GM12878 (cell line): ENCODE data around the gene ENOX2. TPM values are rescaled to one million over a fixed set of nuclear protein-coding genes. Genes with fewer than 3 reads are reported as not detected.

Experiments used
- ATAC-seq: fragments of 200-7000 bp; cut with Tn5 transposase; 3 replicates; pipeline ENCODE4 v1.9.1; 2020; ENCODE audit warnings: mild to moderate bottlenecking, moderate library complexity
- BruUV-seq: library from RNA; stranded (reverse); fragments of 400-500 nt; replicated peaks from 2 replicates; lab custom pipeline; 2021; lab: Mats Ljungman, UMichigan
- CTCF ChIA-PET: fragments of 300-600 bp; sonication (Branson Sonifier 250); formaldehyde crosslinking; extraction: SDS; loops from one replicate; lab custom pipeline; 2021; ENCODE audit warnings: inconsistent platforms; lab: Yijun Ruan, JAX
- POLR2A ChIA-PET: fragments of 350-600 bp; formaldehyde crosslinking; extraction: SDS; loops from one replicate; lab custom pipeline; 2021; ENCODE audit warnings: inconsistent platforms; lab: Charles Lee
- RAD21 ChIA-PET: fragments of 300-600 bp; sonication (Branson Sonifier 250); formaldehyde crosslinking; loops from one replicate; lab custom pipeline; 2023; ENCODE audit warnings: antibody characterized with exemption; ENCODE audit not compliant: unreplicated experiment; lab: Charles Lee
- SMC1A ChIA-PET: fragments of 300-600 bp; sonication (Branson Sonifier 250); formaldehyde crosslinking; loops from one replicate; lab custom pipeline; 2023; ENCODE audit not compliant: unreplicated experiment, uncharacterized antibody; lab: Charles Lee
- DNase-seq: peaks from one replicate; pipeline ENCODE4 v3.0.0-alpha.2; 2011; ENCODE audit warnings: low read depth, low spot score
- FAIRE-seq: peaks from 3 replicates; lab custom pipeline; 2011; peaks lifted over from hg19 to GRCh38; lab: Jason Lieb, UNC
- H2AFZ ChIP-seq: 2 replicates; pipeline ENCODE4 v1.6.0; 2011; ENCODE audit warnings: low read depth, low read length, control low read depth; ENCODE audit not compliant: control insufficient read depth
- H3K27ac ChIP-seq: 2 replicates; pipeline ENCODE4 v1.5.1; 2011; ENCODE audit warnings: control low read depth; ENCODE audit not compliant: control insufficient read depth, insufficient read depth
- H3K27me3 ChIP-seq, 2 experiments: replicated peaks in 1 of 2; 2 replicates each; pipeline versions ENCODE4 v1.6.0 to v1.6.1; 2011; ENCODE audit warnings: low read length in 1 of 2; ENCODE audit not compliant: control insufficient read depth in 2 of 2, insufficient read depth in 2 of 2
- H3K36me3 ChIP-seq, 2 experiments: 2 replicates each; pipeline ENCODE4 v1.5.1; 2011; ENCODE audit warnings: low read length in 1 of 2; ENCODE audit not compliant: control insufficient read depth in 2 of 2, insufficient read depth in 2 of 2
- H3K4me1 ChIP-seq: 2 replicates; pipeline ENCODE4 v1.6.1; 2011; ENCODE audit warnings: mild to moderate bottlenecking, low read length, moderate library complexity, mixed read lengths; ENCODE audit not compliant: control insufficient read depth, insufficient read depth
- H3K4me2 ChIP-seq: 2 replicates; pipeline ENCODE4 v1.6.0; 2011; ENCODE audit warnings: control low read depth; ENCODE audit not compliant: control insufficient read depth, insufficient read depth
- H3K4me3 ChIP-seq: fragments of 200-600 bp; sonication (generic); 2 replicates; pipeline ENCODE4 v1.5.1; 2016
- H3K79me2 ChIP-seq: 2 replicates; pipeline ENCODE4 v1.6.0; 2011; ENCODE audit warnings: low read length; ENCODE audit not compliant: control insufficient read depth, insufficient read depth
- H3K9ac ChIP-seq: 2 replicates; pipeline ENCODE4 v1.8.0; 2011; ENCODE audit warnings: low read length, control low read depth, mixed read lengths; ENCODE audit not compliant: control insufficient read depth, insufficient read depth
- H3K9me3 ChIP-seq: replicated peaks from 3 replicates; pipeline ENCODE4 v1.5.1; 2011; ENCODE audit warnings: mild to moderate bottlenecking, low read length; ENCODE audit not compliant: control insufficient read depth, insufficient read depth
- H4K20me1 ChIP-seq: 2 replicates; pipeline ENCODE4 v1.6.0; 2011; ENCODE audit not compliant: control insufficient read depth, insufficient read depth
- ATF3 ChIP-seq: IDR thresholded peaks from 2 replicates; pipeline ENCODE4 v1.6.1; 2011; ENCODE audit warnings: low read depth, mild to moderate bottlenecking, low read length, moderate library complexity, borderline replicate concordance; ENCODE audit errors: extremely low read depth
- BCLAF1 ChIP-seq: fragments of 450-650 bp; IDR thresholded peaks from 2 replicates; pipeline ENCODE4 v1.6.1; 2017; ENCODE audit warnings: antibody characterized with exemption, mild to moderate bottlenecking, moderate library complexity
- ESRRA ChIP-seq: IDR thresholded peaks from 2 replicates; pipeline ENCODE4 v1.6.1; 2012; ENCODE audit warnings: mild to moderate bottlenecking, low read length, improper control_type of control experiment
- HDGF ChIP-seq: fragments of 450-650 bp; IDR thresholded peaks from 2 replicates; pipeline ENCODE4 v1.6.1; 2016; ENCODE audit warnings: antibody characterized with exemption
- NBN ChIP-seq: fragments of 450-650 bp; IDR thresholded peaks from 2 replicates; pipeline ENCODE4 v1.6.1; 2016
- NFIC ChIP-seq: IDR thresholded peaks from 2 replicates; pipeline ENCODE4 v1.6.1; 2012; ENCODE audit warnings: low read depth, mild to moderate bottlenecking, inconsistent platforms, low read length, moderate library complexity
- NR2F1 ChIP-seq: fragments of 450-650 bp; conservative IDR thresholded peaks from 2 replicates; pipeline ENCODE4 v1.6.1; 2017; ENCODE audit warnings: mild to moderate bottlenecking
- POLR2A ChIP-seq: IDR thresholded peaks from 2 replicates; pipeline ENCODE4 v1.6.1; 2011; ENCODE audit warnings: low read depth, mild to moderate bottlenecking, low read length
- RAD51 ChIP-seq: fragments of 450-650 bp; IDR thresholded peaks from 2 replicates; pipeline ENCODE4 v1.6.1; 2016; ENCODE audit warnings: moderate library complexity, mild to moderate bottlenecking, inconsistent platforms
- SMAD5 ChIP-seq: IDR thresholded peaks from 2 replicates; pipeline ENCODE4 v1.6.1; 2016; ENCODE audit warnings: antibody characterized with exemption, low read depth
- TCF12 ChIP-seq: IDR thresholded peaks from 2 replicates; pipeline ENCODE4 v1.6.1; 2011; ENCODE audit warnings: low read depth, mild to moderate bottlenecking, low read length
- YY1 ChIP-seq: IDR thresholded peaks from 2 replicates; pipeline ENCODE4 v1.6.1; 2011; ENCODE audit warnings: low read depth, mild to moderate bottlenecking, low read length
- ZBED1 ChIP-seq: IDR thresholded peaks from 2 replicates; pipeline ENCODE4 v1.6.1; 2016; ENCODE audit warnings: borderline replicate concordance
- ZNF384 ChIP-seq: IDR thresholded peaks from 2 replicates; pipeline ENCODE4 v1.6.1; 2012; ENCODE audit warnings: low read depth, mild to moderate bottlenecking, low read length, improper control_type of control experiment, borderline replicate concordance
- ZSCAN29 ChIP-seq: fragments of 450-650 bp; IDR thresholded peaks from 2 replicates; pipeline ENCODE4 v1.6.1; 2017; ENCODE audit warnings: mild to moderate bottlenecking, moderate library complexity
- whole genome bisulfite sequencing: methylation state at CpG from one replicate; pipeline ENCODE4 v1.1.6; 2016; ENCODE audit warnings: low lambda C conversion rate; ENCODE audit not compliant: insufficient replicate concordance, insufficient coverage; ENCODE audit errors: missing lambda C conversion rate; 5-methylcytosine and 5-hydroxymethylcytosine counted together
- in situ Hi-C: fragments of 300-500 bp; cut with MboI; formaldehyde crosslinking; loops from 9 replicates; pipeline ENCODE4 v1.14.3; 2018; ENCODE audit warnings: mixed read lengths
- intact Hi-C: fragments of 100-400 bp; cut with micrococcal nuclease; formaldehyde crosslinking; loops from one replicate; pipeline ENCODE4 v1.14.2; 2022; ENCODE audit not compliant: unreplicated experiment
- polyA plus RNA-seq, 11 experiments: library from polyadenylated mRNA; depleted of rRNA in 4 of 11; unstranded in 6 of 11; stranded (reverse) in 5 of 11; fragments of >200 nt; fragmentation: Nextera tagmentation in 4 of 11; fragmentation: Illumina TruSeq in 1 of 11; extraction: Ambion mirVana in 4 of 11; extraction: Trizol in 1 of 11; gene quantifications; 1 replicate in 1 of 11; 2 replicates in 10 of 11; pipeline versions ENCODE4 v1.2.1 to v1.2.3, GENCODE V29; 2011 to 2016; ENCODE audit warnings: inconsistent platforms in 2 of 11, missing spikeins in 2 of 11, low read depth in 1 of 11
- total RNA-seq, 4 experiments: library from RNA; depleted of rRNA in 3 of 4; stranded (reverse); fragments of >200 nt in 3 of 4; fragmentation: Illumina TruSeq in 1 of 4; extraction: Trizol in 1 of 4; gene quantifications; 2 replicates each; pipeline versions ENCODE4 v1.2.1 to v1.2.3, GENCODE V29; 2013 to 2021
- TF ChIP-seq, protein P1 (sequence below): fragments of 450-650 bp; IDR thresholded peaks from 2 replicates; pipeline ENCODE4 v1.6.1; 2018; ENCODE audit warnings: mild to moderate bottlenecking, low read depth, moderate library complexity; ENCODE audit not compliant: partially characterized antibody
- TF ChIP-seq, protein P2 (sequence below): fragments of 450-650 bp; conservative IDR thresholded peaks from 2 replicates; pipeline ENCODE4 v1.6.1; 2017; ENCODE audit warnings: mild to moderate bottlenecking, moderate library complexity
- TF ChIP-seq, protein P3 (sequence below): IDR thresholded peaks from 2 replicates; pipeline ENCODE4 v1.6.1; 2011; ENCODE audit warnings: low read depth, low read length, improper control_type of control experiment, borderline replicate concordance

Gene ENOX2
- total and polyA plus RNA-seq, 10 of the 15 experiments (the other 5 are each of a cell fraction or from before 2014, with no cell fraction given) = 3.2 to 13.0 (median 7.7) TPM

DNA sequence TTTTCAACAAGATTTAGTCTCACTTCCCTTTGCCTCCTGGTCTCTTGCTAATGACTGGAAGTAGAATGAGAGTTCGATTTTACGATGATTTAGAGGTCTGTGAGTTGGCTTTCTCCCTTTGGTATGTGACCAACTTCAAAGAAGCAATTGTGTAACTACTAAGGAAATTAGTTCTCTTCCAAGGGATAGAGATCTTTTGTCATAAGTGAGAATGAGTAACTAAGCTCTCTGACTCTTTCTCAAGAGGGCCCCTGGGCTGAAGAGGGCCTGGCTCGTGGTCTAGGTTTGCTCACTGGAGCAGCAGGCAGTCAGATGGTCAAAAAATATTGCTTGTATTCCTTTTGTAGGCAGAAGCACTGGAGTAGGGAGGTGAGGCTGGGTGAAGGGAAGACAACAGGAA, 176.3 kb downstream of the ENOX2 start:
- H3K9me3 ChIP-seq = no peaks in the 10 kb centered on the region; the same call in 2 of the 3 replicates
- H3K4me2 ChIP-seq = no peak overlapping the region
- H2AFZ ChIP-seq = no peak overlapping the region
- DNase-seq (no peak), FAIRE-seq (no peak), ATAC-seq (no peak)
- no peaks in the 10 kb centered on the region for H3K4me1 ChIP-seq
- no TSS peak for BruUV-seq
- in situ Hi-C loops = no loop called here
- H3K4me3 ChIP-seq = no peak overlapping the region
- H3K27ac ChIP-seq = no peak overlapping the region
- no peak overlapping the region for H3K9ac ChIP-seq
- H3K79me2 ChIP-seq = no peaks in the 10 kb centered on the region
- WGBS = 40% methylated on average over 3 of the region's 3 CpGs
- no peaks in the 10 kb centered on the region for H3K36me3 ChIP-seq
- CTCF ChIA-PET = interaction anchor here (1.5 kb wide), 1 partner anchor 15 kb away, joined by 3 read pairs; no protein-coding TSS in a partner anchor
- intact Hi-C loops = no loop called here
- H3K27me3 ChIP-seq = no peaks in the 10 kb centered on the region
- no peaks in the 10 kb centered on the region for H4K20me1 ChIP-seq
- POLR2A ChIA-PET = no interaction called here
- RAD21 ChIA-PET = no interaction called here
- SMC1A ChIA-PET = interaction anchor here (1.3 kb wide), 1 partner anchor 9 kb away, joined by 5 read pairs; no protein-coding TSS in a partner anchor
- TF ChIP-seq, protein P1, sequence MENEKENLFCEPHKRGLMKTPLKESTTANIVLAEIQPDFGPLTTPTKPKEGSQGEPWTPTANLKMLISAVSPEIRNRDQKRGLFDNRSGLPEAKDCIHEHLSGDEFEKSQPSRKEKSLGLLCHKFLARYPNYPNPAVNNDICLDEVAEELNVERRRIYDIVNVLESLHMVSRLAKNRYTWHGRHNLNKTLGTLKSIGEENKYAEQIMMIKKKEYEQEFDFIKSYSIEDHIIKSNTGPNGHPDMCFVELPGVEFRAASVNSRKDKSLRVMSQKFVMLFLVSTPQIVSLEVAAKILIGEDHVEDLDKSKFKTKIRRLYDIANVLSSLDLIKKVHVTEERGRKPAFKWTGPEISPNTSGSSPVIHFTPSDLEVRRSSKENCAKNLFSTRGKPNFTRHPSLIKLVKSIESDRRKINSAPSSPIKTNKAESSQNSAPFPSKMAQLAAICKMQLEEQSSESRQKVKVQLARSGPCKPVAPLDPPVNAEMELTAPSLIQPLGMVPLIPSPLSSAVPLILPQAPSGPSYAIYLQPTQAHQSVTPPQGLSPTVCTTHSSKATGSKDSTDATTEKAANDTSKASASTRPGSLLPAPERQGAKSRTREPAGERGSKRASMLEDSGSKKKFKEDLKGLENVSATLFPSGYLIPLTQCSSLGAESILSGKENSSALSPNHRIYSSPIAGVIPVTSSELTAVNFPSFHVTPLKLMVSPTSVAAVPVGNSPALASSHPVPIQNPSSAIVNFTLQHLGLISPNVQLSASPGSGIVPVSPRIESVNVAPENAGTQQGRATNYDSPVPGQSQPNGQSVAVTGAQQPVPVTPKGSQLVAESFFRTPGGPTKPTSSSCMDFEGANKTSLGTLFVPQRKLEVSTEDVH = no peak
- TF ChIP-seq YY1 (no peak), ZSCAN29 (no peak), HDGF (no peak), ATF3 (no peak), RAD51 (no peak), ESRRA (no peak), TCF12 (no peak), SMAD5 (no peak), NR2F1 (no peak), POLR2A (no peak), ZNF384 (no peak), ZBED1 (no peak), BCLAF1 (no peak), NBN (no peak), NFIC (no peak)
- TF ChIP-seq, protein P2, sequence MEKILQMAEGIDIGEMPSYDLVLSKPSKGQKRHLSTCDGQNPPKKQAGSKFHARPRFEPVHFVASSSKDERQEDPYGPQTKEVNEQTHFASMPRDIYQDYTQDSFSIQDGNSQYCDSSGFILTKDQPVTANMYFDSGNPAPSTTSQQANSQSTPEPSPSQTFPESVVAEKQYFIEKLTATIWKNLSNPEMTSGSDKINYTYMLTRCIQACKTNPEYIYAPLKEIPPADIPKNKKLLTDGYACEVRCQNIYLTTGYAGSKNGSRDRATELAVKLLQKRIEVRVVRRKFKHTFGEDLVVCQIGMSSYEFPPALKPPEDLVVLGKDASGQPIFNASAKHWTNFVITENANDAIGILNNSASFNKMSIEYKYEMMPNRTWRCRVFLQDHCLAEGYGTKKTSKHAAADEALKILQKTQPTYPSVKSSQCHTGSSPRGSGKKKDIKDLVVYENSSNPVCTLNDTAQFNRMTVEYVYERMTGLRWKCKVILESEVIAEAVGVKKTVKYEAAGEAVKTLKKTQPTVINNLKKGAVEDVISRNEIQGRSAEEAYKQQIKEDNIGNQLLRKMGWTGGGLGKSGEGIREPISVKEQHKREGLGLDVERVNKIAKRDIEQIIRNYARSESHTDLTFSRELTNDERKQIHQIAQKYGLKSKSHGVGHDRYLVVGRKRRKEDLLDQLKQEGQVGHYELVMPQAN = no peak
- TF ChIP-seq, protein P3, sequence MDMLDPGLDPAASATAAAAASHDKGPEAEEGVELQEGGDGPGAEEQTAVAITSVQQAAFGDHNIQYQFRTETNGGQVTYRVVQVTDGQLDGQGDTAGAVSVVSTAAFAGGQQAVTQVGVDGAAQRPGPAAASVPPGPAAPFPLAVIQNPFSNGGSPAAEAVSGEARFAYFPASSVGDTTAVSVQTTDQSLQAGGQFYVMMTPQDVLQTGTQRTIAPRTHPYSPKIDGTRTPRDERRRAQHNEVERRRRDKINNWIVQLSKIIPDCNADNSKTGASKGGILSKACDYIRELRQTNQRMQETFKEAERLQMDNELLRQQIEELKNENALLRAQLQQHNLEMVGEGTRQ = no peak
